HK-2 (cell line): ENCODE data around the gene PIMREG.

ENCODE experiments used
- DNase-seq: peaks from one replicate; pipeline ENCODE4 v3.0.0-alpha.2; 2018; ENCODE audit not compliant: unreplicated experiment

PIMREG gene

DNA sequence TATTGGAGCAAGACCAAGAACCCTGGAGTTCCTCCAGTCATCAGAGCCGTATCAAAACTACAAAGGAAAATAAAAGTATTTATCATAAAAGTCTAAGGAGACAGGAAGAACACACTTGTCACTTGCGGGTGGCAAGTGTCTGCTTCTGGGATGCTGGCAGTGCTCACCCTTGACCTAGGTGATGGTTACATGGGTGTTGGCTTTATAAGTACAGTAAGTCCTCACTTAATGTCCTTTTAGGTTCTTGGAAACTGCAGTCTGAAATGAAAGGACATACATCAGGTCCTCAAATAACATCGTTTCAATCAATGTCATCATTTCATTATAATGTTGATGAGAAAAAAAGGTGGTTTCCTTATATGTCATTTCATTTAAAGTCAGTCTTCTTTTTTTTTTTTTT is 6.3 kb upstream of the PIMREG start:
- DNase-seq = no peak

GRCh38 chr17:6439951-6440350 is 4.3 kb upstream of the PIMREG start:
- DNase-seq = no peak

- DNase-seq = no peak
Observed at GRCh38 chr17:6442775-6443174, 1.5 kb upstream of the PIMREG start.

- no peak for DNase-seq
Observed at GRCh38 chr17:6444571-6445335, 498 bp downstream of the PIMREG start.

- no peak for DNase-seq
Observed at GRCh38 chr17:6446516-6447100, 2.4 kb downstream of the PIMREG start.

DNA sequence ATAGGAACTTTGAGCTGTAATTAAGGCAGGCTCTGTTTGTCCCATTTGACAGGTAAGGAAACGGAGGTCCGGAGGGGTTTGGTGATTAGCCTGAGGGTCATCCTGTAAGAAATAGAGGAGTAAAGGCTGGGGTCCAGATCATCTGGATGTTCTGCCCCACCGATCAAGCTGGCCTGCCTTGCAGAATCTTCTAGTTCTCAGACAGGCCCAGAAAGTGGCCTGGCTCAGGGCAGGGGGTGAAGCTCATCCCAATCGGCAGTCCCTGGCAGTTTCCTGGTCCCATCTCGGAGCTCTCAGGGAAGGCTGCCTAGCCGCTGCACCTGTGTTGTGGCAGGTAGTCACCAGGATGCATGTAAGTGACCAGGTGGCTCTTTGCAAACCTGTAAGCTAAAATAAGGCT is 4.2 kb downstream of the PIMREG start:
- DNase-seq = no peak

DNA sequence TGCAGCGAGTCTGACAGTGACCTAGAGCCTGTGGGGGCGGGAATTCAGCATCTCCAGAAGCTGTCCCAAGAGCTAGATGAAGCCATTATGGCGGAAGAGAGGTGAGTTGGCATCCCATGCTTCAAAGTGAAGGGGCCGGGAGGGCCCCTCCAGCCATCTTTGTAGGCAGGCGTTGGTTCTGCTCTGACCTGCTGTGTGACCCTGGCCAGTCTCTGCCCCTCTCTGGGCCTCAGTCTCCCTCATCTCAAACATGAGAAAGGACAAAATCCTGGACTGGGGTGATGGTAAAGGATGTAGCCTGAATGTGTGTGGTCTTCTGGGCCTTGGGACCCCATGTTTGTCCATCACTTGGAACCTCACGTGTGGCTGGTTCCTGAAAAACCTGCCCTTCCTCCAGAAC is 5.1 kb downstream of the PIMREG start:
- DNase-seq = no peak

DNA sequence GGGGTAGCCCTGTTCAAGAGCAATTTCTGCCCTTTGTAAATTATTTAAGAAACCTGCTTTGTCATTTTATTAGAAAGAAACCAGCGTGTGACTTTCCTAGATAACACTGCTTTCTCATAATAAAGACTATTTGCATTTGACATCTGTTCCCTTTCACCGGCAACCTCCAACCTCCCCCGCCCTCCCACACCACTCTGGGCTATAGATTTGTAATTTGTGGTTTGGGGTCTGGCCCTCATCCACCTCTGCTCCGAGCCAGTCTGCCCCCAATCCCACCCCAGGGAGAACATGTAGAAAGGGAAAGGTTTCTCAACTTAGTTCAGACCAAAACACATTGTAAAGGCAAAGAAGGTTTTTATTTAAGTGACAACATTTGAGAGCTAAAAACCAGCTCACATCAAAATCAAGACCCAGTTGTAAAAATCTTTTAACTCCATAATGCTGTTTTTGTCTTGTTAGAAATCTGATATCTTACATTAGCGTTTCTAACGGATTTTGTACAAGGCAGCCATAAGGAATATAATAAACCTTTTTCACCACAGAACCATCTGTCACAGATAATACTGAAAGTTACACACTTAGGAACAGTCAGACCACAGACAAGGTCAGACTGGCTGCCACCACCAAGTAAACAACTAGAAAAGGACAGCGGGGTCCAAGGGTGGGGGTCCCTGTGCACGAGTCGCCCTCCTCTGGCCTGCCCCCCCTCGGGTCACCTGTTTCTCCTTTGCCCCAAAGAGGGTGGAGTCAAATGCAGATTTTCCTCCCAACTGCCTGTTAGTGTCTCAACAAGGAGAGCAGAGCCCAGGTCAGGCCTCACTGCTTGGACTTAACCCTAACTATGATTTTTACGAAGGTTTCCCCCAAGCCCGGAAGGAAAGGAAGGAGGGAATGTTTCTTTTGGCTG is 6.9 kb downstream of the PIMREG start:
- DNase-seq = no peak

GRCh38 chr17:6452471-6453266 is 8.4 kb downstream of the PIMREG start:
- no peak for DNase-seq

DNA sequence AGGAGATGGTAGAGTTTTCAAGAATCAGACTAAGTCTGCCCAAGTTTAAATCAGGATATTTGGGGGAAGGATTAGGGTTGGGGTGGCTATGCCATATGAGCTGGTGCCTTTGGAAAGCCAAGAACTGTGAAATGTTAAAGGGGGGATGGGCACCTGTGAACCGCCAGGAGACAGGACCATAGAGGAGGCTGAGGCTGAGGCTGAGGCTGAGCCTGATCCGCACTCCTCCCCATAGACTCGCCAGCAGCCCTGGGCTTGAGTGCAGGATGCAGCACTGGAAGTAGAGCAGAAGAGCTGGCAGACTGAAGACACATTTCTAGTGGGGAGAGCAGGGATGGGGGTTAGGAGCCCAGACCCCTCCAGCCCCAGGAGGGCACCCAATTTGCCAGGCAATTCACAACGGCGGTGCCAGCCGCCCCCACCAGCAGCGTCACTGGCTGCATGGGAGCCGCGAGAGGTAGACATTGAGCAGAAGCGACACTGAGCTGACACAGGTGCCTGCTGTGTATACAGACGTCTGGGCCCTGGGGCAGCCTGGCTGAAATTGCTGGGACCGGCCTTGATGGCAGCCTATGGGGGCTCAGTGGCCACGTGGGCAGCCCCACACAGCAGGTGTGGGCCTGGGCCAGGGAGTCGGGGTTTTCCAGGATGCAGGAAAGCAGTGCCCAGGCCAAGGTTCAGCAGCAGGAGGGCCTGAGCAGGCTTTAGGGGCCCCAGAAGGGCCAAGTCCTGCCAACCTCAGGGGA is 9.2 kb downstream of the PIMREG start:
- DNase-seq = no peak

DNA sequence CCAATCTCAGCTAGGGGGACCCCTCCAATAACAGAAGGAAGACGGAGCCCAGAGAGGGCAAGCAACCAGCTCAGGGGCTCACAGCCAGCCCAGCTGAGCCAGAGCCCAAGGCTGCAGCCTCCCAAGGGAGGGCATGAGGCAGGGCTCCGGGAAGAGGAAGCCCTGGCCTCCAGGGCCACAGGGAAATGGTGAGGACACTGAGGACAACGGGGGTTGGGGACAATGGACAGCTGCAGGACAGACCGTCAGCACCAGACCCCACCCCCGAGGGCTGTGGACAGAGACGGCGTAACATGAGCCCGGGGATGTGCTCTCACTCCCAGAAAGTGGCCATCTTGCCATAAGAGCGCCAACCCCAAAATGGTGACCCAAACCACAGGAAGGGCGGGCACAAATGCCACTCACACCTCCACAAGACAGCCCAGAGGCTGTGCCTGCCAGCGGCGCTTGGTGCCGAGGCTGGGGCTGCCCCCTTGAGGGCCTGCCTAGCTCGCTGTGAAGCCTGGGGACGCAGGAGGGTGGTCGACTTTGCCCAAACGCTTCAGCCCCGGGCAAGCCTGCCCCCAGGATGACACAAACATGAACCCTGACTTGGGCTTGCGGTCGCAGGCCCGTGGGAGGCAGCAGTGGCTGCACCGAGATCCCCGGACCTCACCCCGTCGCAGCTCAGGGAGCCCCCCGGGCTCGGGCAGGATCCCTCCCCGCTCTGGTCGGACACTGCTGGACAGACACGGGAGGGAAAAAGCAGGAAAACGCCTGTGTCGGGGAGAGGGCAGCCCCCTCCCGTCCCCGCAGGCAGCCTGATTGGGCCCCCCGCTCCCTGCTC is 10.5 kb downstream of the PIMREG start:
- DNase-seq = no peak

DNA sequence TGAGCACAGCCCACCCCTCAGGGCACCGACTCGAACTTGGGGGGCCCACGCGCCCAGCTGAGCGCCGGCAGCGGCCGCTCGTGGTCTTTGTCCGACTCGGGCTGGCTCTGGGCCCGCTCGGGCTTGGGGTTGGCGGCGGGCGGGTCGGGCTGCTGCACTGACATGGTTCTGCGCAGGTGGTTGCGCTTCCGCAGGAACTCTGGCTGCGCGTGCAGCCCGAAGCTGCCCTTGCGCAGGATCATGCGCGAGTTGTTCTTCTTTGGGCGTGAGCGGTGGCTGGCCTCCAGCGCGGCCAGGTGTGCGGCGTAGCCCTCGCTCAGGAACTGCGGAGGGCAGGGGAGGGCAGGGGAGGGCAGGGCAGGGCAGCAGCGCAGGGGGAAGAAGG is 11.1 kb downstream of the PIMREG start:
- DNase-seq = no peak

- DNase-seq = no peak
Observed at GRCh38 chr17:6456321-6456720, 12.1 kb downstream of the PIMREG start.

DNA sequence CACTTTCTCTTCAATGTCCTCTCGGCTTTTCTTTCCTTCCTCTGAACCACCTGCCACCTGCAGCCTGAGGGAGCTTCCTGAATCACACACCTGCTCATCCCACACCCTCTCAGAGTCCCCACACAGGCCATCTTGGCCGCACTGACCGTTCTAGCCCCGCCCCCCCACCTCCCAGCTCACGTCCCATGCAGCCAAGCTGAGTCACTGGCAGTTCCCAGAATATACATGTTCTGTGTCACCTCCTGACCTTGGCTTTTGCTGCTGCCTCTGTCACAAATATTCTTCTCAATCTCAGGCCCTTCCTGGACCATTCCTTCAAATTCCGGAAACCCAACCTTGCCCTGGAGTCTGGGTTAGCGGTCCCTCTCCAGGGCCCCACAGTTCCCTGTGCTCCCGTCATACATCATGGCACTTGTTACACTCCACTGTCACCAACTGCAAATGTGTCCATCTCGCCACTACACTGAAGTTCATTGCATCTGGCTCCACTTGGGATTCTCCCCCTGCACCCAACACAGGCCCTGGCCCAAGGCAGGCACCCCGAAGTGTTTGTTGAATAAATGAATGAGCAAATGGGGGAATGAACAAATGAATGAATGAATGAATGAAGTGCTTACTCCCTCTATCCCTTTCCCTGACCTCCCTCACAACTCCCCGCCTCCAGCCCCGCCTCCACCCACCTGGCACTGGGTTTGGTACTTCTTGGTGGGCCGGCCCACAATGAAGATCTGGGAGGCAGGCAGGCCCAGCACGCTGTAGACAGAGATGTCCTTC is 12.8 kb downstream of the PIMREG start:
- peak; percentile 68 for DNase-seq

DNA sequence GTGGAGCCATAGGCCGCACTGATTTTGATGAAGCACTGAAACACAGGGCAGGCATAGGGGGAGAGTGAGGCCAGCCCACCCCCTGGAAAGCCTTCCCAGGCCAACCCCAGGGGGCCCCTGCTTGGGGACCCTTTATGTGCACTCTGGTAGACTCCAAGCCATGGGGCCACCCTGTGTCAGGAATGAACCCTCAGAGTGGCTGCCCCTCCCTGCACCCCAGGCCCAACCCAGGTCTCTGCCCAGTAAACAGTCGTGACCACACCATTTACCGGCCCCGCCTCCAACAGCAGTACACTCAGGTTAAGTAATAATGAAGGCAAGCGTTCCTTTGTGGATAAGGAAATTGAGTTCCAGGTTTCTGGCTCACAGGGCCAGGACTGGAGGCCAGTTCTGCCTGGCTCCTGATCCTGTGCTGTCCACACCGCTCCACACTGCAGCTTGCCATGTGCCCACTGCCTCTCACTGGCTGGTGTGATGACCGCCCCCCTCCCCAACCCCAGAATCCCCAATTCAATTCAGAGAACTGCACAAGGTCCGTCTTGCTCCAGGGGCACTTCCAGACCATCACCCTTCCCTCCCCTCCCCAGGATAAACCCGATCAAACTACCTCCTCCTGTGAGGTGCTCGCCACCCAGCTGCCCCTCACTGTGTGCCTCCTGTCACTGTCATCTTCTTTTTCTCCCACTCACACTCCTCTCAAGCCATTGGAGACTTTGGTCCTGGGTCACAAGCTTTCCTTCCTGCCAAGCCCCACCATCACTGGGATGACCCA is 13.6 kb downstream of the PIMREG start:
- no peak for DNase-seq

DNA sequence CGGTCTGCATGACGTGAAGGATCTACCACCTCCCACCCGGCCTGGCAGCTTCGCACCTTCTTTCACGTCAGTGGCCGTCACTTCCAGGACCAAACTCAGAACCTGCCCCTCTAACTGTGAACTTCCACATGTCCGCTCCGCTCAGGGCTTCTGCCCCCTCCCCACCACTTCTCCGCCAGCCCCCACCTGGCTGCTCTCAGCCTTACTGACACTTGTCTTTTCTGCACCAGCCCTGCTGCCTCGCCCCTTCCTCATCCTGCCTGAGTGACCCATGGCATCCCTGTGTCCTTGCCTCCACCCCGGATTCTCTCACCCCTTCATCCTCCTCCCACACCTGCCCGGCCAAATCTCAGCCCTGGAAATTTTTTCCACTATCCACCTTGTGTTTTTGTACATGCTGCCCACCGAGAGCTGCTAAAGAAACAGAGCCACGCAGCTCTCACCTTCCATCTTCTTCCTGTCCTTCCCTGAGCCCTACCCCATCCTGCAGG is 14.2 kb downstream of the PIMREG start:
- no peak for DNase-seq

- no peak for DNase-seq
Observed at GRCh38 chr17:6460531-6461161, 16.4 kb downstream of the PIMREG start.

GRCh38 chr17:6461246-6461645 is 17.0 kb downstream of the PIMREG start:
- DNase-seq = no peak
